Cardiac fibroblast (primary cell): ENCODE data around the gene FRMD5.
A peak's percentile ranks its signal among the peaks of the same experiment; 100 is the strongest.

ENCODE experiments used
- DNase-seq, 2 donors: peaks; one replicate each; pipeline versions ENCODE4 v3.0.0 to v3.0.0-alpha.2; 2010; ENCODE audit warnings: low read depth in 2 of 2
- H3K4me3 ChIP-seq, 2 donors: replicated peaks in 1 of 2; 1 replicate in 1 of 2; 2 replicates in 1 of 2; pipeline ENCODE4 v1.5.1; 2011; ENCODE audit warnings: low read depth in 2 of 2, low read length in 2 of 2, mild to moderate bottlenecking in 2 of 2, moderate library complexity in 1 of 2
- TF ChIP-seq, protein P1 (sequence below): IDR thresholded peaks from one replicate; pipeline ENCODE4 v1.5.1; 2011; ENCODE audit warnings: low read depth, mild to moderate bottlenecking, low read length, inconsistent platforms

FRMD5 gene

DNA sequence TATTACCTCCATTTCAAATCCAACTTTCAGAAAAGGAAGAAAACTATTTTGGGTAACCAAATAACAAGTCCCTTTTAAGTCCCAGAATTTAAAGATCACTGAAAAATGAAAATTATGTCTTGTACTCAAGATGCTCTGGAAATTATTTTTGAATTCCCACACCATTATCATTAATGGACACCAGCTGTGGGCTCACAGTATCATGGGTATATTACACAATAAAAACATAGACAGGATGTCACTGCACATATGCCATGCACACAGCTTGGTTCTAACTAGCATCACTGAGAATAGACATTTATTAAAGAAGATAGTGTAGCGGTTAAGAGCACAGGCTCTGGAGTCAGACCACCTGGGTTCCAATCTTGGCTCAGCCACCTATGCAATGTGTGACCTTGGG lies 130.4 kb downstream of the FRMD5 start:
- TF ChIP-seq, protein P1, sequence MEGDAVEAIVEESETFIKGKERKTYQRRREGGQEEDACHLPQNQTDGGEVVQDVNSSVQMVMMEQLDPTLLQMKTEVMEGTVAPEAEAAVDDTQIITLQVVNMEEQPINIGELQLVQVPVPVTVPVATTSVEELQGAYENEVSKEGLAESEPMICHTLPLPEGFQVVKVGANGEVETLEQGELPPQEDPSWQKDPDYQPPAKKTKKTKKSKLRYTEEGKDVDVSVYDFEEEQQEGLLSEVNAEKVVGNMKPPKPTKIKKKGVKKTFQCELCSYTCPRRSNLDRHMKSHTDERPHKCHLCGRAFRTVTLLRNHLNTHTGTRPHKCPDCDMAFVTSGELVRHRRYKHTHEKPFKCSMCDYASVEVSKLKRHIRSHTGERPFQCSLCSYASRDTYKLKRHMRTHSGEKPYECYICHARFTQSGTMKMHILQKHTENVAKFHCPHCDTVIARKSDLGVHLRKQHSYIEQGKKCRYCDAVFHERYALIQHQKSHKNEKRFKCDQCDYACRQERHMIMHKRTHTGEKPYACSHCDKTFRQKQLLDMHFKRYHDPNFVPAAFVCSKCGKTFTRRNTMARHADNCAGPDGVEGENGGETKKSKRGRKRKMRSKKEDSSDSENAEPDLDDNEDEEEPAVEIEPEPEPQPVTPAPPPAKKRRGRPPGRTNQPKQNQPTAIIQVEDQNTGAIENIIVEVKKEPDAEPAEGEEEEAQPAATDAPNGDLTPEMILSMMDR, result no peak
- no peak for DNase-seq
- H3K4me3 ChIP-seq, result no peak overlapping the region

DNA sequence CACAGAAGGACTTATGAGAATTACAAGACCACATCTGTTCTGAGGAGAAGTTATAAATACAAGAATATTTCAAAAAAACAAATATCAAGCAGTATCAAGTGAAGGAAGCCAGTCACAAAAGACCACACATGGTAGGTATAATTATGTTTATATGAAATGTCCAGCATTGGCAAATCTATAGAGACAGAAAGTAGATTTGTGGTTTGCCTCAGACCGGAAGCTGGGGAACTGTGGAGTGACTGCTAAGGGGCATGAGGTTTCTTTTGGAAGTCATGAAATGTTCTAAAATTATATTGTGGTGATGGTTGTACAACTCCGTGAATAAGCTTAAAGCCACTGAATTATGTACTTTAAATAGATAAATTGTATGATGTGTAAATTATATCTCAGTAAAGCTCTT lies 136.9 kb downstream of the FRMD5 start:
- TF ChIP-seq, protein P1, result no peak
- H3K4me3 ChIP-seq, result no peak overlapping the region
- no peak for DNase-seq

DNA sequence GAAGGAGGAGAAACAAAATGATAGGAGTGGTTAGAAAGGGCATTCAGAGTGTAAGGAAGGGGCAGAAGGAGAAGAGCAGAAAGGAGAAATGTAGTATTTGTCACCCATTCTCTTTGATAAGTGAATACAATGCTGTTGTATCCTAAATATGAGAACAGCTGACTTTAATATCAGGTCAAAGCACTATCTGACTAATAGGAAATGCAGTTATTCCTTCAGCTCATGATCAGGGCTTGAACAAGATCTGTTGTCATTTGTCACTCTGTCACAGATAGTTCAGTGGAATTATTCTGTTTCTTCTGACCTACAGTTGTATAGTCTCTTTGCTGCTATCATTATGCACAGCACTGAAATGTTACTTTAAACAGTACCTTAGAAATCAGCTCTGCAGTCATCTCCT lies 149.4 kb downstream of the FRMD5 start:
- H3K4me3 ChIP-seq, result no peak overlapping the region
- TF ChIP-seq, protein P1, result no peak

DNA sequence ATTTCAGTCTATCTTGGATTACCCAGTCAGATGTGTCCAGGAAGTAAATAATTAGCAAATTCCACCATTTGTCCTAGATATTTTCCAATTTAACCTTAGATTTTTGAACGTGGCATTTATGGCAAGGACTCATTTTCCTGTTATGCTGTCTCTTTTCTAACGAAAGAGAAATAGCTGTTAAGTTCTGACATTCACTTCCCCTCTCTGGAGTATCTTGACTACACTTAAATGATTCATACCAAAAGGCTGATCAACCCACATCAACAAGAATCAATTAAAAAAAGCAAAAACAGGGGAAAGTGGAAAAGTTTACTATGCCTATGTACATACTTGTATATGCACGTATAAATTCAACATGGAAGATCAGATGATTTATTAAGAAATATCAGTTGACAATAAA lies 149.9 kb downstream of the FRMD5 start:
- TF ChIP-seq, protein P1, result no peak
- H3K4me3 ChIP-seq, result no peak overlapping the region
- DNase-seq, result no peak

More for the DNA sequence above, 149.4 kb downstream of the FRMD5 start:
- DNase-seq, result no peak

DNA sequence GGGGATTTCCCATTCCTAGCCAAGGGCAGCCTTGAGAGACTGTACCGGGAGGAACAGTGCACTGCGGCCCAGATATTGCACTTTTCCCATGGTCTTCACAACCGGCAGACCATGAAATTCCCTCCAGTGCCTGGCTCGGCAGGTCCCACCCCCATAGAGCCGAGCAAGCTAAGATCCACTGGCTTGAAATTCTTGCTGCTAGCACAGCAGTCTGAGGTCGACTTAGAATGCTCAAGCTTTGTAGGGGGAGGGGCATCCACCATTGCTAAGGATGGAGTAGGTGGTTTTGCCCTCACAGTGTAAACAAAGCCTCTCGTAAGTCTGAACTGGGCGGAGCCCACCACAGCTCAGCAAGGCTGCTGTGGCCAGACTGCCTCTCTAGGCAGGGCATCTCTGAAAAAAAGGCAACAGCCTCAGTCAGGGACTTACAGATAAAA lies 156.3 kb downstream of the FRMD5 start:
- TF ChIP-seq, protein P1, result no peak
- DNase-seq, result peak in 1 of 2 donors; percentile 30

DNA sequence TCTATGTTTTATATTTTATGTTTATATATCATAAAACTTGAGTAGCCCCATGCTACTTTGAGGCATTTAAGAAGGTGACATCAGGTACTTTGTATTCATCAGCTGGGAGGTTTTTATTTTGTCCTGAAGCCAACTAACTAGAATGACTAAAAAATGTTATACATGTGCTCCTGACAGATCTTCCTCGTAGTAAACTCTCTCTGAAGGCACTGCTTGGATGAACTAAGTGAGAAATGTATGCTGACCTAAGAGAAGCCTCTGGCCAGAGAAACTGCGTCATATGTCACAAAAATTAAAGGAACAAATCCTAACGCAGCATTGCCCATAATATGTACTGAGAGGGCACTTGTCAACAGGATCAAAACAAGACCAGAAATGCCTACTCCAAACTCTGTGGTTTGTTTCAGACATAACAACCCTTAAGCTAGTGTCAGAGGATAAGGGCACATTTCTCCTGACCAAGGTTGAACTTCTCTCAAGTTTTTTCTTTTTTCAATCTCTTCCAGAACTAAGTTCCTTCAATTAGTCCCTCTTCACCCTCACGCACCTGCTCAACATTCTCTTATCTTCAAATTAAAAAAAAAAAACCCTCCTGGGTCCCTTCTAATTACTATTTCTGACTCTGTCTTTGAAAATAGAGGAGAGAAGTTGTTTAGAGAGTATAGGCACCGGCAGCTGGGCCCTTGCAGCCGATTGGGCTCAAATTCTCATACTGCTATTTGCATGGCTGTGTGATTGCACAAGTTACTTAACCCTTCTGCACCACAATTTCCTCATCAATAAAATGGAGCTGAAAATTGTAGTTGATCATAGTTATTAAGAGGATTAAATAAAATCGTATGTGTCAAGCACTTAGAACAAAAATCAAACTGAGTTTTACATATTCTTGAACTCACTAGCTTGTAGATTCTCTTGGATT lies 159.0 kb downstream of the FRMD5 start:
- TF ChIP-seq, protein P1, result no peak
- H3K4me3 ChIP-seq, result no peak overlapping the region
- peak; percentile 47 for DNase-seq

More for the DNA sequence above, 156.3 kb downstream of the FRMD5 start:
- no peak overlapping the region for H3K4me3 ChIP-seq
